Ovary (tissue), 9 donors: Measurements from ENCODE around the gene F10. TPM values are rescaled to one million over a fixed set of nuclear protein-coding genes. Genes with fewer than 3 reads are reported as not detected.
A peak's percentile ranks its signal among the peaks of the same experiment; 100 is the strongest.
"Not testable (repeated sequence)": the region's sequence is repeated elsewhere in the genome, so short reads cannot be mapped to it uniquely, and the experiment has no call there.

Source experiments
- DNase-seq, 5 donors: peaks; one replicate each; pipeline ENCODE4 v3.0.0-alpha.2; 2019 to 2020
- H3K27ac ChIP-seq, 2 donors: fragments of 200-600 bp; one replicate each; pipeline versions ENCODE4 v1.5.1 to v1.8.0; 2019 to 2022
- H3K27me3 ChIP-seq: fragments of 200-600 bp; one replicate; pipeline ENCODE4 v1.8.0; 2022
- H3K36me3 ChIP-seq: fragments of 200-600 bp; sonication (generic); one replicate; pipeline ENCODE4 v1.5.1; 2019
- H3K4me1 ChIP-seq: one replicate; pipeline ENCODE4 v1.8.1; 2013; ENCODE audit warnings: mild to moderate bottlenecking, moderate library complexity; ENCODE audit not compliant: insufficient read depth
- H3K4me3 ChIP-seq: fragments of 200-600 bp; sonication (generic); one replicate; pipeline ENCODE4 v1.5.1; 2017
- H3K9me3 ChIP-seq, 2 donors: fragments of 200-600 bp in 1 of 2; sonication (generic) in 1 of 2; one replicate each; pipeline versions ENCODE4 v1.5.1 to v1.8.1; 2013 to 2019; ENCODE audit warnings: mild to moderate bottlenecking in 1 of 2, moderate library complexity in 1 of 2
- CTCF ChIP-seq, 3 donors: fragments of 450-650 bp in 2 of 3; fragments of 200-600 bp in 1 of 3; IDR thresholded peaks; one replicate each; pipeline versions ENCODE4 v1.5.1 to v1.8.0; 2016 to 2022; ENCODE audit warnings: antibody characterized with exemption in 3 of 3, mild to moderate bottlenecking in 1 of 3
- EP300 ChIP-seq: sonication (generic); formaldehyde crosslinking; IDR thresholded peaks from one replicate; pipeline ENCODE4 v1.6.1; 2017; ENCODE audit warnings: antibody characterized with exemption
- POLR2A ChIP-seq: fragments of 450-650 bp; IDR thresholded peaks from one replicate; pipeline ENCODE4 v1.6.1; 2017; ENCODE audit warnings: antibody characterized with exemption, mild to moderate bottlenecking, moderate library complexity
- WGBS, 3 donors: extraction: QIAGEN DNeasy Blood & Tissue Kit in 1 of 3; methylation state at CpG; one replicate each; pipeline versions ENCODE4 v1.1.5 to v1.1.7; 2013 to 2017; 5-methylcytosine and 5-hydroxymethylcytosine counted together
- intact Hi-C, 4 donors: fragments of 100-400 bp; cut with DNase I; formaldehyde crosslinking; loops; one replicate each; pipeline versions ENCODE4 v1.11.0 to v1.15.1; 2022 to 2023
- polyA plus RNA-seq, 2 donors: library from polyadenylated mRNA; stranded (reverse); fragments of 200-250 nt in 1 of 2; fragments of 350-450 nt in 1 of 2; fragmentation: Illumina TruSeq in 1 of 2; extraction: RNeasy Lipid Tissue Mini Kit (QIAGEN cat#74804) in 1 of 2; gene quantifications; one replicate each; pipeline ENCODE4 v1.2.3, GENCODE V29; 2013 to 2014
- total RNA-seq, 7 donors: library from RNA; depleted of rRNA in 2 of 7; stranded (reverse); fragments of >200 nt in 2 of 7; fragmentation: NEBNext Ultra II Directional in 3 of 7; extraction: Animal tissue kit (Norgen Biotek cat#: 25700) in 3 of 7; gene quantifications; one replicate each; pipeline versions ENCODE4 v1.1.0 to v1.2.4, GENCODE V29; 2016 to 2023
- donor health status: DM: no; HTN: no; CAD: no; lungs with moderate emphysema.
- donor health status: DM: no; HTN: no; CAD: no.
- donor health status: Bipolar disorder and iron deficiency.
- donor health status: DM: yes; HTN: yes; CAD: no.
- donor health status: DM: no; HTN: no; CAD: no.
- donor health status: DM: yes; HTN: yes; CAD: no.

The F10 gene
- total and polyA plus RNA-seq, 9 donors = 13.8 to 41.7 (median 28.3) TPM

GRCh38 chr13:113109151-113110047, 13.2 kb upstream of the F10 start:
- intact Hi-C loops = no loop called here
- H3K4me3 ChIP-seq = no peak overlapping the region

GRCh38 chr13:113110048-113110851, 12.3 kb upstream of the F10 start:
- Histone ChIP-seq H3K27ac (no peak overlapping the region), H3K36me3 (no peaks in the 10 kb centered on the region), H3K4me1 (peaks cover 8% of the 10 kb centered on the region), H3K4me3 (peak overlapping the region; percentile 1), H3K27me3 (no peaks in the 10 kb centered on the region), H3K9me3 (no peaks in the 10 kb centered on the region)
- WGBS, 3 donors = 1% methylated on average over 70 to 99 of the region's 99 CpGs
- intact Hi-C loops = no loop called here
- DNase-seq = peak in 3 of 5 donors; percentile 20 to 60 (median 46)
- TF ChIP-seq POLR2A (no peak), EP300 (no peak), CTCF (IDR thresholded peaks at IDR 0.05) (no peak)

More at GRCh38 chr13:113109151-113110047, 13.2 kb upstream of the F10 start:
- no peaks in the 10 kb centered on the region for H3K36me3 ChIP-seq
- no peaks in the 10 kb centered on the region for H3K9me3 ChIP-seq
- no peaks in the 10 kb centered on the region for H3K27me3 ChIP-seq
- TF ChIP-seq POLR2A (no peak), EP300 (no peak), CTCF (IDR thresholded peaks at IDR 0.05) (no peak)
- H3K27ac ChIP-seq = no peak overlapping the region
- peaks cover 8% of the 10 kb centered on the region for H3K4me1 ChIP-seq
- WGBS, 3 donors = 29 to 52% (median 31%) methylated on average over 51 to 73 of the region's 73 CpGs
- DNase-seq = peak in 2 of 5 donors; percentile 20 to 34

- peak in 2 of 5 donors; percentile 7 to 9 for DNase-seq
- intact Hi-C loops = no loop called here
These were observed 11.7 kb upstream of the F10 start for GRCh38 chr13:113110852-113111315.

GRCh38 chr13:113111821-113112220, 10.8 kb upstream of the F10 start:
- H3K9me3 ChIP-seq, H3K27me3 ChIP-seq, H3K4me1 ChIP-seq, H3K4me3 ChIP-seq, intact Hi-C loops, H3K36me3 ChIP-seq, H3K27ac ChIP-seq: not testable (repeated sequence)
- peak in 1 of 5 donors; percentile 2 for DNase-seq
- 83 to 88% (median 86%) methylated on average over 5 of the region's 5 CpGs for WGBS, 3 donors

More at GRCh38 chr13:113110852-113111315, 11.7 kb upstream of the F10 start:
- WGBS, 3 donors = 14 to 46% (median 16%) methylated on average over 21 to 49 of the region's 49 CpGs
- Histone ChIP-seq H3K4me3 (no peak overlapping the region), H3K27ac (no peak overlapping the region), H3K27me3 (no peaks in the 10 kb centered on the region), H3K36me3 (no peaks in the 10 kb centered on the region), H3K9me3 (no peaks in the 10 kb centered on the region), H3K4me1 (peaks cover 8% of the 10 kb centered on the region)
- TF ChIP-seq EP300 = no peak
- TF ChIP-seq CTCF (IDR thresholded peaks at IDR 0.05) = no peak
- no peak for TF ChIP-seq POLR2A

- H3K9me3 ChIP-seq, H3K27ac ChIP-seq, H3K36me3 ChIP-seq, H3K4me1 ChIP-seq, H3K4me3 ChIP-seq, H3K27me3 ChIP-seq, intact Hi-C loops: not testable (repeated sequence)
- WGBS, 3 donors = 71 to 90% (median 79%) methylated on average over 1 of the region's 1 CpG
- DNase-seq = peak in 1 of 5 donors; percentile 15
These were observed 10.1 kb upstream of the F10 start for GRCh38 chr13:113112475-113112874.
